MM.1S (cell line): ENCODE results near the gene PLXNA4.

Experiments used
- DNase-seq: peaks from one replicate; pipeline ENCODE4 v3.0.0-alpha.2; 2015
- H2AFZ ChIP-seq: fragments of 300-600 bp; sonication (generic); 2 replicates; pipeline ENCODE4 v1.6.0; 2016; ENCODE audit warnings: antibody characterized with exemption, low read length
- H3F3A ChIP-seq: fragments of 300-600 bp; sonication (generic); 2 replicates; pipeline ENCODE4 v1.6.1; 2016; ENCODE audit warnings: mild to moderate bottlenecking, antibody characterized with exemption, low read length, moderate library complexity, mixed read lengths; ENCODE audit not compliant: insufficient read depth
- H3K27ac ChIP-seq: fragments of 300-600 bp; sonication (generic); 2 replicates; pipeline ENCODE4 v1.5.1; 2016; ENCODE audit warnings: mild to moderate bottlenecking, low read length
- H3K27me3 ChIP-seq: fragments of 300-600 bp; sonication (generic); replicated peaks from 2 replicates; pipeline ENCODE4 v1.6.0; 2016; ENCODE audit warnings: low read length; ENCODE audit not compliant: insufficient read depth
- H3K36me3 ChIP-seq: fragments of 300-600 bp; sonication (generic); replicated peaks from 2 replicates; pipeline ENCODE4 v1.6.1; 2016; ENCODE audit warnings: mild to moderate bottlenecking, low read length, mixed read lengths; ENCODE audit not compliant: insufficient read depth
- H3K4me1 ChIP-seq: fragments of 300-600 bp; sonication (generic); 2 replicates; pipeline ENCODE4 v1.6.1; 2016; ENCODE audit warnings: low read length, mixed read lengths
- H3K4me2 ChIP-seq: fragments of 300-600 bp; sonication (generic); 2 replicates; pipeline ENCODE4 v1.6.0; 2016; ENCODE audit warnings: low read depth, low read length
- H3K4me3 ChIP-seq: fragments of 300-600 bp; sonication (generic); 2 replicates; pipeline ENCODE4 v1.5.1; 2016; ENCODE audit warnings: low read length, mixed read lengths
- H3K79me2 ChIP-seq: fragments of 300-600 bp; sonication (generic); 2 replicates; pipeline ENCODE4 v1.6.1; 2016; ENCODE audit warnings: mixed run types, low read length, mixed read lengths
- H3K9ac ChIP-seq: fragments of 300-600 bp; sonication (generic); 2 replicates; pipeline ENCODE4 v1.6.1; 2016; ENCODE audit warnings: low read length, mixed read lengths
- H3K9me2 ChIP-seq: fragments of 300-600 bp; sonication (generic); replicated peaks from 2 replicates; pipeline ENCODE4 v1.6.1; 2016; ENCODE audit warnings: mild to moderate bottlenecking, low read length, mixed read lengths; ENCODE audit not compliant: insufficient read depth
- H3K9me3 ChIP-seq: fragments of 300-600 bp; sonication (generic); replicated peaks from 2 replicates; pipeline ENCODE4 v1.6.1; 2016; ENCODE audit warnings: mild to moderate bottlenecking, low read length, mixed read lengths; ENCODE audit not compliant: insufficient read depth
- H4K20me1 ChIP-seq: fragments of 300-600 bp; sonication (generic); 2 replicates; pipeline ENCODE4 v1.6.1; 2016; ENCODE audit warnings: mild to moderate bottlenecking, low read length, moderate library complexity, mixed read lengths; ENCODE audit not compliant: insufficient read depth
- EZH2 ChIP-seq: fragments of 300-600 bp; sonication (generic); optimal IDR thresholded peaks from 2 replicates; pipeline ENCODE3; 2017; ENCODE audit warnings: low read depth, mild to moderate bottlenecking, antibody characterized with exemption, low read length, mixed read lengths
- EZH2phosphoT487 ChIP-seq: fragments of 300-600 bp; sonication (generic); IDR thresholded peaks from 2 replicates; pipeline ENCODE4 v1.6.1; 2018; ENCODE audit warnings: antibody characterized with exemption, low read length
- TF ChIP-seq, protein P1 (sequence below): fragments of 300-600 bp; sonication (generic); IDR thresholded peaks from 2 replicates; pipeline ENCODE4 v1.5.1; 2016; ENCODE audit warnings: antibody characterized with exemption, low read length, mixed read lengths

The PLXNA4 gene

GRCh38 chr7:132443761-132444520 lies 132.3 kb downstream of the PLXNA4 start:
- Histone ChIP-seq H3K4me2 (no peak overlapping the region), H2AFZ (no peak overlapping the region), H3K9me2 (no peaks in the 10 kb centered on the region), H4K20me1 (no peaks in the 10 kb centered on the region), H3F3A (no peaks in the 10 kb centered on the region), H3K27me3 (no peaks in the 10 kb centered on the region), H3K4me3 (no peak overlapping the region), H3K4me1 (no peaks in the 10 kb centered on the region), H3K9me3 (no peaks in the 10 kb centered on the region), H3K27ac (no peak overlapping the region), H3K79me2 (no peaks in the 10 kb centered on the region), H3K9ac (no peak overlapping the region), H3K36me3 (no peaks in the 10 kb centered on the region)
- TF ChIP-seq, protein P1, sequence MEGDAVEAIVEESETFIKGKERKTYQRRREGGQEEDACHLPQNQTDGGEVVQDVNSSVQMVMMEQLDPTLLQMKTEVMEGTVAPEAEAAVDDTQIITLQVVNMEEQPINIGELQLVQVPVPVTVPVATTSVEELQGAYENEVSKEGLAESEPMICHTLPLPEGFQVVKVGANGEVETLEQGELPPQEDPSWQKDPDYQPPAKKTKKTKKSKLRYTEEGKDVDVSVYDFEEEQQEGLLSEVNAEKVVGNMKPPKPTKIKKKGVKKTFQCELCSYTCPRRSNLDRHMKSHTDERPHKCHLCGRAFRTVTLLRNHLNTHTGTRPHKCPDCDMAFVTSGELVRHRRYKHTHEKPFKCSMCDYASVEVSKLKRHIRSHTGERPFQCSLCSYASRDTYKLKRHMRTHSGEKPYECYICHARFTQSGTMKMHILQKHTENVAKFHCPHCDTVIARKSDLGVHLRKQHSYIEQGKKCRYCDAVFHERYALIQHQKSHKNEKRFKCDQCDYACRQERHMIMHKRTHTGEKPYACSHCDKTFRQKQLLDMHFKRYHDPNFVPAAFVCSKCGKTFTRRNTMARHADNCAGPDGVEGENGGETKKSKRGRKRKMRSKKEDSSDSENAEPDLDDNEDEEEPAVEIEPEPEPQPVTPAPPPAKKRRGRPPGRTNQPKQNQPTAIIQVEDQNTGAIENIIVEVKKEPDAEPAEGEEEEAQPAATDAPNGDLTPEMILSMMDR, result no peak
- TF ChIP-seq EZH2 (no peak), EZH2phosphoT487 (no peak)
- DNase-seq, result no peak

- Histone ChIP-seq H3K4me2 (no peak overlapping the region), H3K9me2 (no peaks in the 10 kb centered on the region), H4K20me1 (no peaks in the 10 kb centered on the region), H3K27me3 (no peaks in the 10 kb centered on the region), H3K4me1 (no peaks in the 10 kb centered on the region), H3K36me3 (no peaks in the 10 kb centered on the region), H3F3A (no peaks in the 10 kb centered on the region), H3K4me3 (no peak overlapping the region), H3K27ac (no peak overlapping the region), H3K9ac (no peak overlapping the region), H3K9me3 (no peaks in the 10 kb centered on the region), H2AFZ (no peak overlapping the region), H3K79me2 (no peaks in the 10 kb centered on the region)
- no peak for DNase-seq
- TF ChIP-seq EZH2phosphoT487 (no peak), EZH2 (no peak)
- TF ChIP-seq, protein P1, result no peak
These were observed 134.3 kb downstream of the PLXNA4 start for GRCh38 chr7:132441935-132442334.

DNA sequence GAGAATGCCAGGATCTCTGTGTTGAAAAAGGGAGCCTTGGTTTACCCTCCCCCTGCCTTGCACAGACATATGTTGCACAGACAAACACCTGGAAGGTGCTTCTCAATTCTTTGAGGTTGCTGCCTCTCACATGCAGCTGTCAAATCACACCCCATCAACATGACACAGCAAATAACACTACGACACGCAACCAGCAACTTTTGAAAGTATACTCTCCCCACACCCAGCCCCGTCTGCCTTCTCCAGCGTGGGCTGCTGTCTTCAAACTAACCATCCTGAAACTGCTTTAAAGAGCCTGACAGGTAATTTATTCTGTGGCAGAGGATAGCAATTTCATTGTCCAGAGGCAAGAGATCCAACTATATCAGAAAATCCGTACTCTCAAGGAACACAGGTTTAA lies 136.1 kb downstream of the PLXNA4 start:
- DNase-seq, result peak; percentile 64
- no peak for TF ChIP-seq EZH2
- TF ChIP-seq, protein P1, result no peak
- TF ChIP-seq EZH2phosphoT487, result no peak
- H3K4me1 ChIP-seq, result no peaks in the 10 kb centered on the region
- no peaks in the 10 kb centered on the region for H3K79me2 ChIP-seq
- no peaks in the 10 kb centered on the region for H3F3A ChIP-seq
- no peaks in the 10 kb centered on the region for H3K9me2 ChIP-seq
- H2AFZ ChIP-seq, result no peak overlapping the region
- H3K27ac ChIP-seq, result peak overlapping the region; percentile 4; the same call in 1 of the 2 replicates
- no peak overlapping the region for H3K4me2 ChIP-seq
- H3K4me3 ChIP-seq, result no peak overlapping the region
- H3K9me3 ChIP-seq, result no peaks in the 10 kb centered on the region
- H4K20me1 ChIP-seq, result no peaks in the 10 kb centered on the region
- no peaks in the 10 kb centered on the region for H3K27me3 ChIP-seq
- no peak overlapping the region for H3K9ac ChIP-seq
- no peaks in the 10 kb centered on the region for H3K36me3 ChIP-seq
